Large intestine (tissue), 3 donors: Measurements from ENCODE around the gene FKBP15. TPM values are rescaled to one million over a fixed set of nuclear protein-coding genes. Genes with fewer than 3 reads are reported as not detected.
"Not testable (repeated sequence)": the region's sequence is repeated elsewhere in the genome, so short reads cannot be mapped to it uniquely, and the experiment has no call there.

ENCODE experiments used
- DNase-seq, 2 donors: peaks; one replicate each; pipeline versions ENCODE4 v3.0.0 to v3.0.0-alpha.2; 2013
- H3K27ac ChIP-seq: one replicate; pipeline ENCODE4 v1.5.1; 2013; ENCODE audit warnings: low read length
- H3K27me3 ChIP-seq: 2 replicates; pipeline ENCODE4 v1.6.1; 2013; ENCODE audit warnings: low read length; ENCODE audit not compliant: control insufficient read depth, insufficient read depth
- H3K36me3 ChIP-seq: 2 replicates; pipeline ENCODE4 v1.6.1; 2013; ENCODE audit warnings: low read length; ENCODE audit not compliant: control insufficient read depth, insufficient read depth
- H3K4me1 ChIP-seq: one replicate; pipeline ENCODE4 v1.6.1; 2013; ENCODE audit warnings: low read length; ENCODE audit not compliant: control insufficient read depth, insufficient read depth
- H3K4me3 ChIP-seq: one replicate; pipeline ENCODE4 v1.5.1; 2013; ENCODE audit warnings: low read length
- H3K9me3 ChIP-seq: one replicate; pipeline ENCODE4 v1.6.1; 2013; ENCODE audit warnings: mild to moderate bottlenecking, low read depth, low read length, moderate library complexity; ENCODE audit not compliant: control insufficient read depth
- WGBS: methylation state at CpG from one replicate; pipeline ENCODE4 v1.1.5; 2013; ENCODE audit warnings: low lambda C conversion rate; ENCODE audit not compliant: insufficient coverage; 5-methylcytosine and 5-hydroxymethylcytosine counted together
- polyA plus RNA-seq: library from polyadenylated mRNA; unstranded; fragments of 120-200 nt; gene quantifications from one replicate; pipeline ENCODE4 v1.2.1, GENCODE V29; 2013

FKBP15 gene
- polyA plus RNA-seq, 1 donor, result 23.1 TPM

GRCh38 chr9:113254991-113255390 is 33.9 kb upstream of the FKBP15 start:
- no peaks in the 10 kb centered on the region for H3K27me3 ChIP-seq
- H3K27ac ChIP-seq, result no peak overlapping the region
- no peak overlapping the region for H3K4me3 ChIP-seq
- H3K9me3 ChIP-seq, result no peaks in the 10 kb centered on the region
- no peak for DNase-seq
- WGBS, result no CpG with 5 or more reads among the region's 1 CpG
- H3K36me3 ChIP-seq, result peaks cover 20% of the 10 kb centered on the region
- no peaks in the 10 kb centered on the region for H3K4me1 ChIP-seq

- Histone ChIP-seq H3K4me1 (no peaks in the 10 kb centered on the region), H3K27me3 (no peaks in the 10 kb centered on the region), H3K27ac (no peak overlapping the region), H3K9me3 (no peaks in the 10 kb centered on the region), H3K36me3 (no peaks in the 10 kb centered on the region), H3K4me3 (no peak overlapping the region)
- no CpG with 5 or more reads among the region's 2 CpGs for WGBS
- no peak for DNase-seq
These were observed 29.7 kb upstream of the FKBP15 start for GRCh38 chr9:113250807-113251206.

GRCh38 chr9:113249661-113250060 is 28.6 kb upstream of the FKBP15 start:
- H3K27ac ChIP-seq, H3K4me1 ChIP-seq, H3K9me3 ChIP-seq, H3K27me3 ChIP-seq, H3K36me3 ChIP-seq, H3K4me3 ChIP-seq, DNase-seq: not testable (repeated sequence)
- WGBS, result no CpG with 5 or more reads among the region's 2 CpGs

- DNase-seq, result no peak
- no peaks in the 10 kb centered on the region for H3K27me3 ChIP-seq
- H3K4me1 ChIP-seq, result no peaks in the 10 kb centered on the region
- H3K9me3 ChIP-seq, result no peaks in the 10 kb centered on the region
- no peaks in the 10 kb centered on the region for H3K36me3 ChIP-seq
- H3K27ac ChIP-seq, result no peak overlapping the region
- no peak overlapping the region for H3K4me3 ChIP-seq
These were observed 26.6 kb upstream of the FKBP15 start for GRCh38 chr9:113247640-113248039.

GRCh38 chr9:113246928-113247327 is 25.9 kb upstream of the FKBP15 start:
- Histone ChIP-seq H3K27me3 (no peaks in the 10 kb centered on the region), H3K9me3 (no peaks in the 10 kb centered on the region), H3K36me3 (no peaks in the 10 kb centered on the region), H3K4me3 (no peak overlapping the region), H3K27ac (no peak overlapping the region), H3K4me1 (no peaks in the 10 kb centered on the region)
- WGBS, result no CpG with 5 or more reads among the region's 6 CpGs
- DNase-seq, result no peak

- Histone ChIP-seq H3K9me3 (no peaks in the 10 kb centered on the region), H3K4me1 (no peaks in the 10 kb centered on the region), H3K27ac (no peak overlapping the region), H3K4me3 (no peak overlapping the region), H3K27me3 (no peaks in the 10 kb centered on the region), H3K36me3 (no peaks in the 10 kb centered on the region)
- no peak for DNase-seq
- WGBS, result no CpG with 5 or more reads among the region's 4 CpGs
These were observed 24.8 kb upstream of the FKBP15 start for GRCh38 chr9:113245894-113246293.

GRCh38 chr9:113244556-113244955 is 23.5 kb upstream of the FKBP15 start:
- H3K27me3 ChIP-seq, result no peaks in the 10 kb centered on the region
- H3K9me3 ChIP-seq, result no peaks in the 10 kb centered on the region
- H3K4me3 ChIP-seq, result no peak overlapping the region
- no peak for DNase-seq
- WGBS, result no CpG with 5 or more reads among the region's 2 CpGs
- H3K36me3 ChIP-seq, result no peaks in the 10 kb centered on the region
- no peak overlapping the region for H3K27ac ChIP-seq
- no peaks in the 10 kb centered on the region for H3K4me1 ChIP-seq

GRCh38 chr9:113241161-113241560 is 20.1 kb upstream of the FKBP15 start:
- Histone ChIP-seq H3K9me3 (no peaks in the 10 kb centered on the region), H3K27ac (no peak overlapping the region), H3K4me1 (no peaks in the 10 kb centered on the region), H3K27me3 (no peaks in the 10 kb centered on the region), H3K36me3 (no peaks in the 10 kb centered on the region), H3K4me3 (no peak overlapping the region)
- no CpG with 5 or more reads among the region's 2 CpGs for WGBS
- DNase-seq, result no peak

GRCh38 chr9:113238859-113239232 is 17.8 kb upstream of the FKBP15 start:
- no peak for DNase-seq
- no peaks in the 10 kb centered on the region for H3K36me3 ChIP-seq
- H3K27me3 ChIP-seq, result no peaks in the 10 kb centered on the region
- H3K9me3 ChIP-seq, result no peaks in the 10 kb centered on the region
- no peak overlapping the region for H3K4me3 ChIP-seq
- 100% methylated on average over 1 of the region's 4 CpGs for WGBS
- no peak overlapping the region for H3K27ac ChIP-seq
- no peaks in the 10 kb centered on the region for H3K4me1 ChIP-seq

GRCh38 chr9:113238202-113238858 is 17.3 kb upstream of the FKBP15 start:
- Histone ChIP-seq H3K9me3 (no peaks in the 10 kb centered on the region), H3K36me3 (no peaks in the 10 kb centered on the region), H3K4me1 (no peaks in the 10 kb centered on the region), H3K4me3 (no peak overlapping the region), H3K27me3 (no peaks in the 10 kb centered on the region), H3K27ac (no peak overlapping the region)
- WGBS, result 90% methylated on average over 2 of the region's 10 CpGs
- no peak for DNase-seq

- H3K9me3 ChIP-seq, result no peaks in the 10 kb centered on the region
- no peak overlapping the region for H3K4me3 ChIP-seq
- DNase-seq, result no peak
- H3K27me3 ChIP-seq, result no peaks in the 10 kb centered on the region
- no peaks in the 10 kb centered on the region for H3K4me1 ChIP-seq
- no peak overlapping the region for H3K27ac ChIP-seq
- no peaks in the 10 kb centered on the region for H3K36me3 ChIP-seq
- WGBS, result 93% methylated on average over 3 of the region's 4 CpGs
These were observed 15.9 kb upstream of the FKBP15 start for GRCh38 chr9:113237026-113237425.
